Measurements from ENCODE around the gene CYP4F12.

Gene CYP4F12

DNA sequence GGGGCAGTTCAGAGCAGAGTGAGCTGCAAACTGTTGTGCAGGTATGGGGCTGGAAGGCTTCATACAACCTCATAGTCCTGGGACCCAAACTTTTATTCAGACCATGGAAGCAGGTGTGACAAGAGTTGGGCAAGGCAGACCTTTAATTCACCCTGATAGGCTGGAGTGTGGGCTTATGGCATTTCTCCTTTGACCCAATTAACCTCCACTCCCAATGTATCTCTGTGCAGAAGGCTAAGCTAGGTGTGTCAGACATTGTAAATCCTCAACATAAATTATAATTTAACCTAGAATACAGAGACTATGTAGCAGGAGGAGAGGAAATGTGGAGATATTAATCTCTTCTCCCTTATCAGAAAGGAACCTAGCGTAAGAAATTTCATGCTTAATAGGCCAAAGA lies 42.8 kb downstream of the CYP4F12 start:
- DNase-seq = no peak
- H3K27me3 Mint-ChIP-seq = peaks cover 14% of the 10 kb centered on the region
- no peaks in the 10 kb centered on the region for H3K4me1 Mint-ChIP-seq
- no peak overlapping the region for H3K4me3 Mint-ChIP-seq
- no peaks in the 10 kb centered on the region for H3K36me3 Mint-ChIP-seq
- no peaks in the 10 kb centered on the region for H3K9me3 Mint-ChIP-seq
- CTCF ChIA-PET = interaction anchor here (0.6 kb wide), 1 partner anchor 16 kb away, joined by 5 read pairs; no protein-coding TSS in a partner anchor
- H3K27ac Mint-ChIP-seq = no peak overlapping the region

DNA sequence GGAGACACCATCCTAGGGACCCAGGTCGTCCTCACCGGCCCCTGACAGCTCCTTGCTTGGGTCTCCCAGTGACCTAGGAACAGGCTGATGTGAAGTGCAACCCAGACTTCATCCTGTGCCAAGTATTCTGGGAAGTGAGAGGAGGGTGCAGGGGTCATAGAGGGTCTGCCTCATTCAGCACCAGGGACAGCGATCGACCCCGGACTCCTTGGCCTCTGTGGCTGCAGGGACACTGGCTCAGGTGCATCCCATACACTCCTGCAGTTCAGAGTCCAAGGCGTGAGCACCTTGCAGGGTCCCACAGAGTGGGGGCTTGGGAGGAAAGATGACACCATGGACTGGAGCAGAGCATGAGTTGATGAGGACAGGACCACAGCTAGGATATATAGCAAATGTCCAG lies 44.9 kb downstream of the CYP4F12 start:
- H3K27me3 Mint-ChIP-seq = peaks cover 23% of the 10 kb centered on the region
- no peaks in the 10 kb centered on the region for H3K36me3 Mint-ChIP-seq
- H3K4me1 Mint-ChIP-seq = no peaks in the 10 kb centered on the region
- no peaks in the 10 kb centered on the region for H3K9me3 Mint-ChIP-seq
- H3K4me3 Mint-ChIP-seq = no peak overlapping the region
- no peak for DNase-seq
- H3K27ac Mint-ChIP-seq = no peak overlapping the region
- CTCF ChIA-PET = interaction anchor here (0.9 kb wide), 1 partner anchor 16 kb away, joined by 3 read pairs; no protein-coding TSS in a partner anchor

DNA sequence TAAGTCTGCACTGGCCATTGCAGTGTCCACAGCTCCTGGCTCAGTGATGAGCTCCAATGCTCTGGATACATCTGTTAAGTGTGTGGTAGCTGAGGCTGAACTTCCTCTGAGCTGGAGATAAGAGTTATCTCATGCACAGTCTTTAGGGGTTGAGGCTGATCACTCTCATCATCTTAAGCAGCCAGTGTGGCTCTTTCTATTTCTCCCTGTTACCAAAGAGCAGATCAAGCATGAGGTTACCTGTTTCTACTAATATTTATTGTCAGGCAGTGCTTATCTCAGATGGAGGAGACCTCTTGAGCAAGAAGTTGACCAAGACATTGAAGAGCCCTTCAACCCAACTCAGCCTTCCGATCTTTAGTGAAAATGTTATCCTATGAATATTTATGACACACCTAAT lies 48.4 kb downstream of the CYP4F12 start:
- Mint-ChIP-seq H3K27me3 (peaks cover 33% of the 10 kb centered on the region), H3K4me1 (no peaks in the 10 kb centered on the region), H3K4me3 (no peak overlapping the region), H3K36me3 (no peaks in the 10 kb centered on the region), H3K27ac (no peak overlapping the region), H3K9me3 (no peaks in the 10 kb centered on the region)
- no peak for DNase-seq
- CTCF ChIA-PET = no interaction called here

DNA sequence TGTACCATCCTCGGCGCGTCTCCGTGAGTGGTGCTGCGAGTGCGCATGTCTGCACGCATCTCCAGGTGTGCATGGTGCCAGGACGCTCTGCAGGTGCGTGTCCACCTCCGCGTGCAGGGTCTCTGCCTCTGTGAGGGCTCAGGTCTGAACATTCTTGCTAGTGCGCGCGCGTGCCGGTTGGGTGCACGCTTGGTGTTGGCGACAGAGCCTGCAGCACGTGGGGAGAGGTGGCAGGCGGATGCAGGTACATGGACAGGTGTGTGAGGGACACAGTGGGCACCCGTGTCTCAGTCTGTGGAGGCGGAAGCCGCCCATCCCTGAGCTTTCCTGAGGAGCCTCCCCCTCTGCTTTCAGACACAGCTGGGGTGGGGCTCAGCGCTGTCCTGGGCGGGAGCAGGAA lies 50.1 kb downstream of the CYP4F12 start:
- no peaks in the 10 kb centered on the region for H3K36me3 Mint-ChIP-seq

DNA sequence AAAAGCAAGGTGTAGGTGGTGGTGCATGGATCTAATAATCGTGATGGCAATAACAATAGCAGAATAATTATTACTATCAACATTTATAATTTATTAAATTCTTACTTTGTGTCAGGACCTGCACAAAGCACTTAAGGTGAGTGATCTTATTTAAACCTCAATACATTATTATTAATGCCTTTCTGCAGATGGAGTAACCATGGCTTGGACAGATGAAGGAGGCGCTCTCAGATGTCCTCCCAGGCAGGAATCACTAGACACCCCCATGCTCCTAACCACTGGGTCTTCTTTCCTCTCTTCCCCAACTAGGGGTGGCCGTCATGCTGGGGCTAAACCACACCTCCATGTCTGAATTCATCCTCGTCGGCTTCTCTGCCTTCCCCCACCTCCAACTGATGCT lies 54.8 kb downstream of the CYP4F12 start, which contains the start of gene OR10H2:
Gene OR10H2, plus strand, starts transcription at position 301 of the 400 bp plus-strand sequence. Its CDS starts 20 bp downstream, at position 321.
- peaks cover 31% of the 10 kb centered on the region for H3K27me3 Mint-ChIP-seq
- H3K4me1 Mint-ChIP-seq = peaks cover 3% of the 10 kb centered on the region
- no peak for DNase-seq
- H3K27ac Mint-ChIP-seq = no peak within 1 kb of the TSS
- CTCF ChIA-PET = no interaction called here
- no peak within 1 kb of the TSS for H3K4me3 Mint-ChIP-seq
- no peaks in the 10 kb centered on the region for H3K36me3 Mint-ChIP-seq
- no peaks in the 10 kb centered on the region for H3K9me3 Mint-ChIP-seq

More for the DNA sequence above, 50.1 kb downstream of the CYP4F12 start:
- CTCF ChIA-PET = no interaction called here
- no peak overlapping the region for H3K27ac Mint-ChIP-seq
- no peaks in the 10 kb centered on the region for H3K9me3 Mint-ChIP-seq
- no peak overlapping the region for H3K4me3 Mint-ChIP-seq
- peaks cover 3% of the 10 kb centered on the region for H3K4me1 Mint-ChIP-seq
- peaks cover 36% of the 10 kb centered on the region for H3K27me3 Mint-ChIP-seq
- no peak for DNase-seq

DNA sequence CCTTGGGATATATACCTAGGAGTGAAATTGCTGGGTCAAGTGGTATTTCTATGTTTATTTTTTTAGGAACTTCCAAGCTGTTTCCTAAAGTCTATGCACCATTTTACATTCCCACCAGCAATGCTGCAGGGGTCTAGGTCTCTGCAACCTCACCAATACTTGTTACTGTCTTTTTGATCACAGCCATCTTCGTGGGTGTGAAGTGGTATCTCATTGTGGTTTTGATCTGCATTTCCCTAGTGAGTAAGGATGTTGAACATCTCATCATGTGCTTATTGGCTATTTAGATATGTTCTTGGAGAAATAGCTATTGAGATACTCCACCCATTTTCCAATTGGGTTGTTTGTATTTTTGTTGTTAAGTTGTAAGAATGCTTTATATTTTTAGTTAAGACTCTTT lies 57.7 kb downstream of the CYP4F12 start:
- H3K36me3 Mint-ChIP-seq = no peaks in the 10 kb centered on the region
- H3K9me3 Mint-ChIP-seq = no peaks in the 10 kb centered on the region
- peaks cover 3% of the 10 kb centered on the region for H3K4me1 Mint-ChIP-seq
- peaks cover 33% of the 10 kb centered on the region for H3K27me3 Mint-ChIP-seq
- no peak overlapping the region for H3K27ac Mint-ChIP-seq
- H3K4me3 Mint-ChIP-seq = no peak overlapping the region
- DNase-seq = no peak
- CTCF ChIA-PET = no interaction called here

DNA sequence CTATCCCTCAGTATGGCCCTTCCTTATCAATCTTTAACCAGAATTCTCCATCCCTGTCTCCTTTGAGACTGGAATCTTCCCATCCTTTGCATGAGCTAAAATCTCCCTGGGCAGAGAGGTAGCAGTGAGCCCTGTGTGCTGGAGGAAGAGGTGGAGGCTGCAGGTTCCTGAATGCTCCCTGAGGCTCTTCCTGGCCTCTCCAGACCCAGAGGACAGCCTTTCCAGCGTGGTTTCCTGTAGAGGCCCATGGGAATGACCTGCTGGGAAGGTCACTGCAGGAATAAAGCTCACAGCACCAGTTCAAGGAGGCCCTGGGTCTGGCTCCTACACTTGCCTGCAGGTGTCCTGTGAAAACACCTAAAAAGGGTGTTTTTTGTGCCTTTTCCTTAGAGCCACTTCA lies 59.5 kb downstream of the CYP4F12 start:
- no peaks in the 10 kb centered on the region for H3K4me1 Mint-ChIP-seq
- H3K27ac Mint-ChIP-seq = no peak overlapping the region
- DNase-seq = no peak
- no peak overlapping the region for H3K4me3 Mint-ChIP-seq
- CTCF ChIA-PET = no interaction called here
- no peaks in the 10 kb centered on the region for H3K36me3 Mint-ChIP-seq
- H3K27me3 Mint-ChIP-seq = peaks cover 22% of the 10 kb centered on the region
- no peaks in the 10 kb centered on the region for H3K9me3 Mint-ChIP-seq

DNA sequence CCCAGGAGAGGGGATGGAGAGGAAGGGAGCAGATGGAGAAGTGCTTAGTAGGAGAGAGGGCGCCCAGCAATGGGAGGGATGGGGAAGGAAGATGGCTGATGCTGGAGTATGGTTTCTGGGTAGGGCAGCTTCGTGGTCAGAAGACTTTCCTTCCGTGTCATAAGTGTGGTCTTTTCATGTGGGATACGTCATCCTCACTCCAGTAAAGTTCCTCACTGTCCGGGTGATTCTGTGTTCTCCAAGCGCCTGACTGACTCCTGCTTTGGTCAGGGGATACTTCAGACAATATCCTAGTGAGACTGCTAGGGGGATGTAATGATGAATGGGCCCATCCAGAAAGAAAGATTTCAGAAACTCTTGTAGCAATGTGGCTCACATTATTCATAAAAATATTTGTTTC lies 61.0 kb downstream of the CYP4F12 start:
- no peaks in the 10 kb centered on the region for H3K36me3 Mint-ChIP-seq
- no peaks in the 10 kb centered on the region for H3K9me3 Mint-ChIP-seq
- CTCF ChIA-PET = no interaction called here
- peaks cover 13% of the 10 kb centered on the region for H3K27me3 Mint-ChIP-seq
- no peak for DNase-seq
- H3K4me1 Mint-ChIP-seq = no peaks in the 10 kb centered on the region
- no peak overlapping the region for H3K27ac Mint-ChIP-seq
- H3K4me3 Mint-ChIP-seq = no peak overlapping the region

DNA sequence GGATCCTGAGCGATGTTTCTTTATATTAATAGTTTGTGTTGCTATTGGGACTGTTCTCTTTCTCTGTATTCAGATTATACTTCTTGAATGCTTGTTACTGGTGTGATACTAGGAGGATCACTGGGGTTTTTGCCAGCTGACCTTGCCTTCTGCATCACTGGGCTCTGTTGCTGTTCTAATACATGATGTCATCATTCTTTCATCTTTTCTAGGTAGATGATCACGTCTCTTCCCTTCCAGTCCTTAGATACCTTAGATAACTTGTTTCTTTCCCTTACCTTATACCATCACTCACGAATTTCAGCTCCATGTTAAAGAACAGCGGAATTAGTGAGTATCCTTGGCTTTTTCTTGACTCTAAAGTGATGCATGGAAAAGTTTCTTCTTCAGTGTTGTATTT lies 64.8 kb downstream of the CYP4F12 start, which contains the start of gene OR10H3:
Gene OR10H3, plus strand, starts transcription at position 264 of the 400 bp plus-strand sequence. CDS start 3,408 bp downstream, outside the sequence.
- no peak for DNase-seq
- CTCF ChIA-PET = no interaction called here
- no peak within 1 kb of the TSS for H3K4me3 Mint-ChIP-seq
- peaks cover 14% of the 10 kb centered on the region for H3K9me3 Mint-ChIP-seq
- no peak within 1 kb of the TSS for H3K27ac Mint-ChIP-seq
- H3K4me1 Mint-ChIP-seq = no peaks in the 10 kb centered on the region
- H3K27me3 Mint-ChIP-seq = peaks cover 14% of the 10 kb centered on the region
- no peaks in the 10 kb centered on the region for H3K36me3 Mint-ChIP-seq

DNA sequence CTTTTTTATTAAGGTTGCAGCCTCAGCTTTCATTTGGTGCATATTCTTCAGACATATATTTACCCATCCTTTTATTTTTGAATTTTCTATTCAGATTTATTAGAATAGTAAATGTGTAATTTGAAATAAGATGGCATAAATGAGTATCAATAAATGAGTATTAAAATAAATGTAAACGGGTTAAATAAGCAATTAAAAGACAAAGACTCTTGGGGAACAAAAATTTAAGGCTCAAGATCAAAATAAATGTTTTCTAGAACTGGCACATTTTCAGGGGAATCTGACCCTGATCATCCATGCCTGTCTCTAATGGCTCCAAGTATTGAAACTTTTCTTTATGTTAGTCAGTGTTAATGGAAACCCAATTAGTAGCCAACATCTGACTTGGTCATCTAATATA lies 67.9 kb downstream of the CYP4F12 start:
- DNase-seq = no peak

More for the DNA sequence above, 67.9 kb downstream of the CYP4F12 start:
- CTCF ChIA-PET = no interaction called here
- no peaks in the 10 kb centered on the region for H3K36me3 Mint-ChIP-seq
- H3K4me3 Mint-ChIP-seq = no peak overlapping the region
- H3K27me3 Mint-ChIP-seq = peaks cover 5% of the 10 kb centered on the region
- H3K27ac Mint-ChIP-seq = no peak overlapping the region
- H3K9me3 Mint-ChIP-seq = peaks cover 14% of the 10 kb centered on the region
- H3K4me1 Mint-ChIP-seq = no peaks in the 10 kb centered on the region
